SU-DHL-6 (cell line): ENCODE data around the gene ZIC2.
"Not testable (repeated sequence)": the region's sequence is repeated elsewhere in the genome, so short reads cannot be mapped to it uniquely, and the experiment has no call there.

Experiments
- H2AFZ ChIP-seq: fragments of 200-600 bp; sonication (generic); 2 replicates; pipeline ENCODE4 v1.6.1; 2014; ENCODE audit warnings: low read depth, mild to moderate bottlenecking, moderate library complexity, mixed read lengths, antibody characterized with exemption, low read length; ENCODE audit not compliant: severe bottlenecking
- H3F3A ChIP-seq: fragments of 200-600 bp; shearing (Covaris generic); 2 replicates; pipeline ENCODE4 v1.6.0; 2016; ENCODE audit warnings: antibody characterized with exemption, mild to moderate bottlenecking; ENCODE audit not compliant: insufficient read depth
- H3K27ac ChIP-seq: fragments of 200-600 bp; sonication (generic); 2 replicates; pipeline ENCODE4 v1.5.1; 2016; ENCODE audit warnings: low read depth, mild to moderate bottlenecking, low read length, moderate library complexity, mixed read lengths
- H3K27me3 ChIP-seq: fragments of 200-600 bp; sonication (generic), shearing (Covaris generic); 2 replicates; pipeline ENCODE4 v1.6.0; 2014; ENCODE audit warnings: mild to moderate bottlenecking, low read length
- H3K36me3 ChIP-seq: fragments of 200-600 bp; sonication (generic); 2 replicates; pipeline ENCODE4 v1.6.1; 2014; ENCODE audit warnings: mild to moderate bottlenecking, low read length, mixed read lengths
- H3K4me2 ChIP-seq: fragments of 300-600, 200-600 bp; shearing (Covaris generic), sonication (generic); 2 replicates; pipeline ENCODE4 v1.6.0; 2014; ENCODE audit warnings: low read length, low read depth, mild to moderate bottlenecking; ENCODE audit not compliant: poor library complexity, severe bottlenecking
- H3K4me3 ChIP-seq: fragments of 200-600 bp; sonication (generic); 2 replicates; pipeline ENCODE4 v1.5.1; 2014; ENCODE audit warnings: antibody characterized with exemption, low read length, mild to moderate bottlenecking, mixed read lengths; ENCODE audit not compliant: insufficient read depth, poor library complexity, severe bottlenecking
- H3K79me2 ChIP-seq: fragments of 200-600 bp; sonication (generic); 2 replicates; pipeline ENCODE4 v1.6.1; 2014; ENCODE audit warnings: mild to moderate bottlenecking, low read length, moderate library complexity; ENCODE audit not compliant: insufficient read depth
- H3K9ac ChIP-seq: fragments of 200-600 bp; sonication (generic); 2 replicates; pipeline ENCODE4 v1.7.0; 2014; ENCODE audit warnings: mild to moderate bottlenecking, low read length
- H3K9me2 ChIP-seq: fragments of 200-600 bp; sonication (generic); replicated peaks from 2 replicates; pipeline ENCODE4 v1.6.1; 2014; ENCODE audit warnings: low read length; ENCODE audit not compliant: insufficient read depth
- H3K9me3 ChIP-seq: fragments of 200-600 bp; sonication (generic); 2 replicates; pipeline ENCODE4 v1.6.1; 2014; ENCODE audit warnings: low read length, mixed read lengths; ENCODE audit not compliant: insufficient read depth
- H4K20me1 ChIP-seq: fragments of 200-600 bp; sonication (generic); 2 replicates; pipeline ENCODE4 v1.6.1; 2014; ENCODE audit warnings: low read depth, mild to moderate bottlenecking, antibody characterized with exemption, low read length, moderate library complexity, mixed read lengths
- EZH2phosphoT487 ChIP-seq: fragments of 200-600 bp; sonication (generic), shearing (Covaris generic); conservative IDR thresholded peaks from 2 replicates; pipeline ENCODE4 v1.6.1; 2018; ENCODE audit warnings: mild to moderate bottlenecking, antibody characterized with exemption, low read length, moderate library complexity, mixed read lengths
- TF ChIP-seq, protein P1 (sequence below): fragments of 200-600 bp; sonication (generic); IDR thresholded peaks from one replicate; pipeline ENCODE4 v1.5.1; 2017; ENCODE audit warnings: antibody characterized with exemption, mild to moderate bottlenecking, low read length, moderate library complexity; ENCODE audit not compliant: insufficient read depth, poor library complexity, severe bottlenecking

Gene ZIC2

DNA sequence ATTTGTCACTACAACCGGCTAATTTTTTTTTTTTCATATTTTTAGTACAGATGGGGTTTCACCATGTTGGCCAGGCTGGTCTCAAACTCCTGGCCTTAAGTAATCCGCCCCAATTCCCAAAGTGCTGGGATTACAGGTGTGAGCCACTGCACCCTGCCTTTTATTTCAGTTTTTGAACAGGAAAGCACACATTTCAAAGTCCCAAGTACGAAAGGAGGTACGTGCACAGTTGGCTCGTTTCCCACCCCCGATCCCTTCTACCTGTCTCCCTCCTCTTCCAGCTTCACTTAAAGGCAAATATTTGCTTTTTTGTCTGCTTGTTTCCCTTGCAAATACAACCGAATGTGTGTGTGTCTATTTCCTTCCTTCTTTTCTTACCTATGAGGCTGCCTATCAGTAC, 40.5 kb upstream of the ZIC2 start:
- no peak overlapping the region for H3K4me3 ChIP-seq
- no peak overlapping the region for H2AFZ ChIP-seq
- no peaks in the 10 kb centered on the region for H3K9me2 ChIP-seq
- H3K36me3 ChIP-seq = no peaks in the 10 kb centered on the region
- H3K27ac ChIP-seq = no peak overlapping the region
- H3F3A ChIP-seq = no peaks in the 10 kb centered on the region
- no peaks in the 10 kb centered on the region for H4K20me1 ChIP-seq
- H3K9ac ChIP-seq = no peak overlapping the region
- H3K27me3 ChIP-seq = no peaks in the 10 kb centered on the region
- TF ChIP-seq, protein P1, sequence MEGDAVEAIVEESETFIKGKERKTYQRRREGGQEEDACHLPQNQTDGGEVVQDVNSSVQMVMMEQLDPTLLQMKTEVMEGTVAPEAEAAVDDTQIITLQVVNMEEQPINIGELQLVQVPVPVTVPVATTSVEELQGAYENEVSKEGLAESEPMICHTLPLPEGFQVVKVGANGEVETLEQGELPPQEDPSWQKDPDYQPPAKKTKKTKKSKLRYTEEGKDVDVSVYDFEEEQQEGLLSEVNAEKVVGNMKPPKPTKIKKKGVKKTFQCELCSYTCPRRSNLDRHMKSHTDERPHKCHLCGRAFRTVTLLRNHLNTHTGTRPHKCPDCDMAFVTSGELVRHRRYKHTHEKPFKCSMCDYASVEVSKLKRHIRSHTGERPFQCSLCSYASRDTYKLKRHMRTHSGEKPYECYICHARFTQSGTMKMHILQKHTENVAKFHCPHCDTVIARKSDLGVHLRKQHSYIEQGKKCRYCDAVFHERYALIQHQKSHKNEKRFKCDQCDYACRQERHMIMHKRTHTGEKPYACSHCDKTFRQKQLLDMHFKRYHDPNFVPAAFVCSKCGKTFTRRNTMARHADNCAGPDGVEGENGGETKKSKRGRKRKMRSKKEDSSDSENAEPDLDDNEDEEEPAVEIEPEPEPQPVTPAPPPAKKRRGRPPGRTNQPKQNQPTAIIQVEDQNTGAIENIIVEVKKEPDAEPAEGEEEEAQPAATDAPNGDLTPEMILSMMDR = no peak
- TF ChIP-seq EZH2phosphoT487 = no peak
- H3K9me3 ChIP-seq = no peaks in the 10 kb centered on the region
- no peak overlapping the region for H3K4me2 ChIP-seq
- H3K79me2 ChIP-seq = no peaks in the 10 kb centered on the region

DNA sequence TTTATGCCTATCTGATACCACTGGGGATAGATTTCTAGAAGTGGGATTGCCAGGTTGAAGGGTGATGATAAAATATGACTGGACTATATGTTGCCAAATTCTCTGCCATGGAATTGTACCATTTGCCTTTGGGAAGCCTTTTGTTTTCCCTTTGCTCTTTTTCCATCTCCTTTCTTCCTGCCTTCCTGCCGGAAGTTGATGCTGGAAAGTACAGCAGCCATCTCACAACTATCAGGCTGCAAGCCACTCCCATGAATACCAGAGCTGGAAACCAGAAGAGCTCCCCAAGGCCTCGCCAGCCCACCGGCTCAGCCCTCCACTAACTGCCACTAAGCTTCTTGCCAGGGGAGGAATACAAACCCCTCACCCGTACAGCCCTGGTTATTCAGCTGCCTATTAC, 39.7 kb upstream of the ZIC2 start:
- no peaks in the 10 kb centered on the region for H3K36me3 ChIP-seq
- H3K4me2 ChIP-seq = no peak overlapping the region
- H3F3A ChIP-seq = no peaks in the 10 kb centered on the region
- no peaks in the 10 kb centered on the region for H3K79me2 ChIP-seq
- H3K4me3 ChIP-seq = no peak overlapping the region
- no peaks in the 10 kb centered on the region for H3K27me3 ChIP-seq
- H4K20me1 ChIP-seq = no peaks in the 10 kb centered on the region
- H2AFZ ChIP-seq = no peak overlapping the region
- no peak overlapping the region for H3K9ac ChIP-seq
- TF ChIP-seq, protein P1 = no peak
- TF ChIP-seq EZH2phosphoT487 = no peak
- H3K9me3 ChIP-seq = no peaks in the 10 kb centered on the region
- no peaks in the 10 kb centered on the region for H3K9me2 ChIP-seq
- no peak overlapping the region for H3K27ac ChIP-seq

DNA sequence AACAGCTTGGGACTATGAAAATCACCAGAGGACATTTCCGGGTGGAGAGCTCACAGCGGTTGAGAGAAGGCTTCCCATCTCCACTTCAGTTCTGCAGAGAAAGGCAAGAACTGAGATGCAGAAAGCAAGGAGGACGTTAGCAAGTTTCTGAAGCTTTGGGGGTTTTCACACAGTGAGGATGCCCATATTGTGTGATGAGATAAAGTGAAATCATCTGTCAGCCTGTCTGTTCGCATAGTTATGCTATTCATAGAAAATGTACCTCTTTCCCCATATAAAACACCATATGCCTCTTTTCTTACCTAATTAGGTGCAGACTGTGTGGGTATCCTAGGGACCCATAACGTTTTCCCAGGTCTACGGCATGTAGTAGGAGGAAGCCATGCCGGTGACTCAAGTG, 37.5 kb upstream of the ZIC2 start:
- Histone ChIP-seq H3K27me3 (no peaks in the 10 kb centered on the region), H2AFZ (no peak overlapping the region), H3K27ac (no peak overlapping the region), H4K20me1 (no peaks in the 10 kb centered on the region), H3K9me2 (no peaks in the 10 kb centered on the region), H3K4me3 (no peak overlapping the region), H3K36me3 (no peaks in the 10 kb centered on the region), H3K9me3 (no peaks in the 10 kb centered on the region), H3K9ac (no peak overlapping the region), H3F3A (no peaks in the 10 kb centered on the region), H3K79me2 (no peaks in the 10 kb centered on the region), H3K4me2 (no peak overlapping the region)
- TF ChIP-seq, protein P1 = no peak
- TF ChIP-seq EZH2phosphoT487 = no peak

DNA sequence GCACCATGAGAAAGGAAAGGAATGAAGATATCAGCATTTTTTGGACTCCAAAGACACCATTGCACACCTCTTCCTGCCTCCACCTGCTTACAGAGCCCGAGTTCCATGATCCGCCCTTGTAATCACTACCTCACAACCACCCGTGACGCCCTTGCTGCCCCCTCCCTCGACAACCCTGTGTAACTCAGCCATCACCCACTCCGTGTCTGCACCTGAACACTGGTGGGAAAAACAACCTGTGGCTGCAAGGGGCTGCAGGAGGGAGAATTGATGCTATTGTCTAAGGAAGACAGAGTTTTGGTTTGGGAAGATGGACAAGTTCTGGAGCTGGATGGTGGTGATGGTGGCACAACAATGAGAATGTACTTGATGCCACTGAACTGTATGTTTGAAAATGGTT, 37.0 kb upstream of the ZIC2 start:
- H3K4me3 ChIP-seq = no peak overlapping the region
- H3K27ac ChIP-seq = no peak overlapping the region
- H2AFZ ChIP-seq = no peak overlapping the region
- no peaks in the 10 kb centered on the region for H3K79me2 ChIP-seq
- H3K9me3 ChIP-seq = no peaks in the 10 kb centered on the region
- no peak overlapping the region for H3K9ac ChIP-seq
- no peaks in the 10 kb centered on the region for H3K9me2 ChIP-seq
- no peak overlapping the region for H3K4me2 ChIP-seq
- H4K20me1 ChIP-seq = no peaks in the 10 kb centered on the region
- H3K27me3 ChIP-seq = no peaks in the 10 kb centered on the region
- no peaks in the 10 kb centered on the region for H3K36me3 ChIP-seq
- no peaks in the 10 kb centered on the region for H3F3A ChIP-seq
- TF ChIP-seq, protein P1 = no peak
- no peak for TF ChIP-seq EZH2phosphoT487

DNA sequence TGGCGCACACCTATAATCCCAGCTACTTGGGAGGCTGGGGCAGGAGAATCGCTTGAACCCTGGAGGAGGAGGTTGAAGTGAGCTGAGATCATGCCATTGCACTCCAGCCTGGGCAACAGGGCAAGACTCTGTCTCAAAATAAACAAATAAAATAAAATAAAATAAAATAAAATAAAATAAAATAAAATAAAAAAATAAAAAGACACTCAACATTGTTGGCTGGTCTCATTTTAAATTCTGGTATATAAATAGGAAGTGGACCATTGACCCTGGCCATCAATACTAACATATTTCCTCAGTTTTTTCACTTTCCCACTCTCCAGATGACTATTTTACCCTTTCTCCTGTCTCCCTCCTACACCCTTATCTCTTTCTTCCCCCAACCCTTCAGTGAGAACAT, 36.1 kb upstream of the ZIC2 start:
- H3K9ac ChIP-seq, H3K9me3 ChIP-seq, H3K4me2 ChIP-seq, H3K9me2 ChIP-seq, H3F3A ChIP-seq, H3K27me3 ChIP-seq, H3K36me3 ChIP-seq, H3K27ac ChIP-seq, H3K79me2 ChIP-seq, H2AFZ ChIP-seq, H4K20me1 ChIP-seq, H3K4me3 ChIP-seq: not testable (repeated sequence)
